HG03159 (cell line): ENCODE data around the gene ELP1.
"Not testable (repeated sequence)": the region's sequence is repeated elsewhere in the genome, so short reads cannot be mapped to it uniquely, and the experiment has no call there.

ENCODE experiments used
- ATAC-seq: cut with Tn5 transposase; IDR thresholded peaks from one replicate; pipeline ENCODE4 v1.9.1; 2021; ENCODE audit warnings: mild to moderate bottlenecking, moderate library complexity; ENCODE audit not compliant: unreplicated experiment

The ELP1 gene

DNA sequence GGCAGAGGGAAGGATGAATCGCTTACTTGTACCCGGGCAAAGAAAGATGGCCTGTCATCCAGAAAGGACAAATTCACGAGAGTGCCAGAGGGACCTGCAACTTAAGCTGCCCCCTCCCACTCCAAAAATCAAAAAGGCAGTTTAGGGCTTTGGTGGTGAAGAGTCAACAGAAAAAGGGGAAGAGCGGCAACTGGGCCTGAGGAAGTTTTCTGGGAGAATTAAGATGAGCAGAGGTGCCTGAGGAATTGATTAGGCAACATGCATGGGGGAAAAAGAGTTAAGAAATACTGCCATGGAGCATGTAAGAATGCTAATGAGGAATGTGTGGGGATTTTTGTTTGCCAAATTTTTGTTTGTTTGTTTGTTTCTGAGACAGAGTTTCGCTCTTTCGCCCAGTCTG, 76.4 kb downstream of the ELP1 start:
- ATAC-seq, result no peak

DNA sequence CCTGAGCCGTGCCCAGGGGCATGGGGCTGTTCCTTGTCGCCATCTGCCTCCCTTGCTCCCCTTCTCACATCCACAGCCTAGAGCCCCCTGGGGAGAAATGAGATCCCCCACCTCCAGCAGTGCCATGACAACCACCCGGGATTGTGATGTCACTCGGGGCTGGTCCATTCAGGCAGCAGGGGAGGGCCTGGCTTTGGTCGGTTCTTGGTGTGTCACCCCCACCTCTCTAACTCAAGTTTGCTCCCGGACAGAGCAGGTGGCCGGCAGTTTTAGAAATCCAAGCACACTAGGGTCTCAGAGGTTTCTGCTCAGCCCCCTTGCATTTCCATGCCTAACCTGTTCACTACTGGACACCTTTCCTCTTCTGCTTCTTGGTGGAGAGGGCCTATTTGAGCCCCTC, 78.0 kb downstream of the ELP1 start, which contains the start of gene ACTL7B:
ACTL7B (minus strand) TSS at position 99 of the 400 bp plus-strand sequence; CDS start at position 43, 56 bp downstream.
- no peak for ATAC-seq

DNA sequence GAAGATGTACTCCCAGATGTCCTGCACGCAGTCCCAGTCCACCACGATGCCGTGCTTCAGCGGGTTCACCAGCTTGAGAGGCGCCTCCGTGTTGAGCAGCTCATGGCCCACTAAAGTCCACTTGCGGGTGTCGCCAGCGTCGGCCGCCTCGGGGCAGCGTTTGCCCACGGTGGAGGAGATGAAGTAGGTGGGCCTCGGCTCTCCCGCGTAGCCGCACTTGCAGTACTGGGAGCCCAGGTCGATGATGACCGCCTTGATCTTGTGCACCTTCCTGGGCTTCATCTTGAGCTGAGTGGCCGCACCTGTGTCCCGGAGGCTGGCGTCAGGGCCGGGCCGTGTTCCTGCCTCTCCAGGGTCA, 78.4 kb downstream of the ELP1 start:
- ATAC-seq, result no peak

GRCh38 chr9:108854641-108855528, 79.0 kb downstream of the ELP1 start:
- no peak for ATAC-seq

- no peak for ATAC-seq
Observed at GRCh38 chr9:108854094-108854493, 79.8 kb downstream of the ELP1 start.

GRCh38 chr9:108852079-108852478, 81.8 kb downstream of the ELP1 start:
- no peak for ATAC-seq

DNA sequence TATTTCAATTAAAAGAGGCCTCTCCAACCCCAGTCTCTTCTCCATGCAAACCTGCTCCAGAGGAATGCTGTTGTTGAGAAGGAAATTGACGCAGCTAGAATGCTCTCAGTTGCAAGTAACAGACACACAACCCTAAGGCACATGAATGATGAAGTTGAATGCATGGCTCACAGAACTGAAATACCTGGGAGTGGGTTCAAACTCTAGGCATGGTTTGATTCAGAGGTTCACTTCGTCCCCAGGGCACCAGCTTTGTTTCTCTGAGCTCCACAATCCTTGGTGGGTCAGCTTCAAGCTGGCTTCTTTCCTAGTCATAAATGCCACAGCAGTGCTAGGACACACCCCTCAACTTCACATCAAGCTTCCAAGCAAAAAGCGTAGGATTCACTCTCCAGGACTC, 82.8 kb downstream of the ELP1 start:
- no peak for ATAC-seq

- no peak for ATAC-seq
Observed at GRCh38 chr9:108850293-108850897, 83.5 kb downstream of the ELP1 start.

DNA sequence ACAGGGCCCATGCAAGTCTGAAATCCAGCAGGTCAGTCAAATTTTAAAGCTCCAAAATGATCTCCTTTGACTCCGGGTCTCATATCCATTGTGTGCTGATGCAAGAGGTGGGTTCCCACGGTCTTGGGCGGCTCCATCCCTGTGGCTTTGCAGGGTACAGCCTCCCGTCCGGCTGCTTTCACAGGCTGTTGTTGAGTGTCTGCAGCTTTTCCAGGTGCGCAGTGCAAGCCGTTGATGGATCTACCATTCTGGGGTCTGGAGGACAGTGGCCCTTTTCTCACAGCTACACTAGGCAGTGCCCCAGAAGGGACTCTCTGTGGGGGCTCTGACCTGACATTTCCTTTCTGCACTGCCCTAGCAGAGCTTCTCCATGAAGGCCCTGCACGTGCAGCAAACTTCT, 85.6 kb downstream of the ELP1 start:
- ATAC-seq, result not testable (repeated sequence)

DNA sequence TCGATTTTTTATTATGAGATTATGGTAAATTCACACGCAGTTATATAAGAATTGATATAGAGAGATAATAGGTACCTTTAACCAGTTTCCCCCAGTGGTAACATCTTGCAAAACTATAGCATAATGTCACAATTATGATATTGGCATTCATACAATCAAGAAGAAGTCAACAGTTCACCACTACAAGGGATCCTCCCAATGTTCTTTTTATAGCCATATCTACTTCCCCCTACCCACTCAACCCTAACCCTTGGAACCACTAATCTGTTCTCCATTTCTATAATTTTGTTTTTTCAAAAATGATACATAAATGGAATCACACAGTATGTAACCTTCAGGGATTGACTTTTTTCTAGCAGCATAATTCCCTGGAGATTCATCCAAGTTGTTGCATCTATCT, 88.0 kb downstream of the ELP1 start:
- no peak for ATAC-seq

DNA sequence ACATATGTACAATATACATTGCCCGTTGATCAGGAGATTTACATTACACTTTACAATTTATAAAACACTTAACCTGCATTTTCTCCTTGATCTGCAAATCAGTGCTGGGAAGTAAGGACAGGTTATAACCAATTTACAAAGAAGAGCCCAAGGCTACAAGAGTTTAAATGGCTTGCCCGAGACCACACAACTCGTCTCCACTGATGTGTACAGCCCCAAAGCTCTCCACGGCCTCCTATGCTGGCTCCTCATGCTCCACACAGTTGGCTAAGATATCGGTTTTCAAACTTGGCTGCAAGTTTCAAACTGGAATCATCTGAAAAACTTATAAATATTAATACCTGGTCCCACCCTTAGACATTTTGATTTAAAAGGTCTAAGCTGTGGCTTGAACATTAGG, 88.4 kb downstream of the ELP1 start:
- ATAC-seq, result no peak

GRCh38 chr9:108844856-108845255, 89.1 kb downstream of the ELP1 start:
- no peak for ATAC-seq

GRCh38 chr9:108844391-108844790, 89.5 kb downstream of the ELP1 start:
- ATAC-seq, result no peak

- ATAC-seq, result no peak
Observed at GRCh38 chr9:108842610-108843295, 91.2 kb downstream of the ELP1 start.

- not testable (repeated sequence) for ATAC-seq
Observed at GRCh38 chr9:108839561-108839960, 94.4 kb downstream of the ELP1 start.

GRCh38 chr9:108838017-108838416, 95.9 kb downstream of the ELP1 start:
- no peak for ATAC-seq

- ATAC-seq, result no peak
Observed at GRCh38 chr9:108837530-108837929, 96.4 kb downstream of the ELP1 start.

GRCh38 chr9:108836781-108837180, 97.1 kb downstream of the ELP1 start:
- no peak for ATAC-seq

DNA sequence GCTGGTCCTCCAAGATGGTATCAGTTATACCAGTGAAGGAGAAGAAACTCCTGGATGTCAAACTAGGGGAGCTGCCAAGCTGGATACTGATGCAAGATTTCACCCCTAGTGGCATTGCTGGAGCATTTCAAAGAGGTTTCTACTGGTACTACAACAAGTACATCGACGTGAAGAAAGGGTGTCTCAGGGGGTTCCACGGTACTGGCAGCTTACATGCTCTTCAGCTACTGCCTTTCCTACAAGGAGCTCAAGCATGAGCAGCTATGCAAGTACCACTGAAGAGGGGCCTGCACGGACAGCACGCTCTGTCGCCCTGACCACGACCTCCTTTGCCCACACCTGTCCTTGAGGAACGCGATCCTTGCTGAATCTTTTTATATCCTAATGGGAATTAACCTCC, 97.6 kb downstream of the ELP1 start:
- no peak for ATAC-seq

- ATAC-seq, result no peak
Observed at GRCh38 chr9:108835831-108836230, 98.1 kb downstream of the ELP1 start.

DNA sequence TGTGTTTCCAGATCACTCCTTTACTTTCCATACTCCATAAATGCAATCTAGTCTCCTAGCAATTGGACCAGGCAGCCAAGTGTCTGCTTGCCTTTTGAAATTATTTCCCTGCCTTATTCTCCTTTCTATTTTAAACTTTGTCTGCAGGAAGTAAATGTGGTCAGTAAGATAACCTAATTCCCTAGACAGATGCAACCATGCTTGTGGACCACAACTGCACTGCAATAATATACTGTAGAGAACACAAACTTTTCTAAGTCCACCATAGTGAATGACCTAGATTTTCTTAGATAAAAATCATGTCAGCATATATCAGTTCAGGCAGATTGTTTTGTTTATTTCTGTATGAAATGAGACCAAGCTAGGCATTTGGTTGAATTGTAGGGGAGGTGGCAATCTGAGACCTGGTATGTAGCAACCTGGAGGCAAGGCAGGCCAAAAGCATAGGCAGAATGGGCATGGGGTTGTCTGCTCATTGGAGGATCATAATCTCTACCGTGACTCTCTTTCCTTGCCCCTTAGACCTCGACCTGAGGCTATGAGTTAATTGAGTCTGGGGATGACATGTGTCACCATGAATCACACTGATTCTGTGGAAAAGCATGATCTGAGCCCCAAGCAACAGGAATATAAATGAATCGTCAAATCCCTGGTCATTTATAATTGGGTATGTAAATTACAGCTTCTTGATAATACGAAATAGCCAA, 98.8 kb downstream of the ELP1 start:
- no peak for ATAC-seq
